ENCODE measurements around the gene TBC1D3B.
"Not testable (repeated sequence)": the region's sequence is repeated elsewhere in the genome, so short reads cannot be mapped to it uniquely, and the experiment has no call there.

TBC1D3B gene

GRCh38 chr17:36176536-36176935 lies at the start of gene TBC1D3B:
TSS of gene TBC1D3B (minus strand) at chr17:36176636. CDS start at chr17:36175050, 1,586 bp downstream.
- H4K20me1 ChIP-seq (ENCODE audit: control insufficient read depth, insufficient read depth, low read depth, low read length); H3K27me3 ChIP-seq (ENCODE audit: control insufficient read depth, low read length); H3K9me3 ChIP-seq (ENCODE audit: control insufficient read depth, insufficient read depth, low read length); H3K4me1 ChIP-seq (ENCODE audit: control insufficient read depth, low read length); H3F3A ChIP-seq (ENCODE audit: control insufficient read depth, insufficient read depth); H3K4me3 ChIP-seq (ENCODE audit: low read length); H3K4me2 ChIP-seq (ENCODE audit: low read length); H3K9me2 ChIP-seq (replicated peaks; ENCODE audit: control insufficient read depth, low read length); H3K36me3 ChIP-seq (ENCODE audit: control insufficient read depth, low read length); H3K27ac ChIP-seq (ENCODE audit: low read depth, low read length); H3K79me2 ChIP-seq (ENCODE audit: control insufficient read depth, low read length): not testable (repeated sequence)

- not testable (repeated sequence) for H3K79me2 ChIP-seq (ENCODE audit: control insufficient read depth, low read length); H3K27me3 ChIP-seq (ENCODE audit: control insufficient read depth, low read length); H3K9me2 ChIP-seq (replicated peaks; ENCODE audit: control insufficient read depth, low read length); H3K4me2 ChIP-seq (ENCODE audit: low read length); H3K4me1 ChIP-seq (ENCODE audit: control insufficient read depth, low read length); H4K20me1 ChIP-seq (ENCODE audit: control insufficient read depth, insufficient read depth, low read depth, low read length); H3K27ac ChIP-seq (ENCODE audit: low read depth, low read length); H3K9me3 ChIP-seq (ENCODE audit: control insufficient read depth, insufficient read depth, low read length); H3K36me3 ChIP-seq (ENCODE audit: control insufficient read depth, low read length); H3F3A ChIP-seq (ENCODE audit: control insufficient read depth, insufficient read depth); H3K4me3 ChIP-seq (ENCODE audit: low read length)
Observed at GRCh38 chr17:36222967-36223366, 46.5 kb upstream of the TBC1D3B start.

- not testable (repeated sequence) for H3K9me2 ChIP-seq (replicated peaks; ENCODE audit: control insufficient read depth, low read length)
Observed at GRCh38 chr17:36221581-36222100, 45.2 kb upstream of the TBC1D3B start.

GRCh38 chr17:36220737-36221580 lies 44.5 kb upstream of the TBC1D3B start:
- not testable (repeated sequence) for H3K27ac ChIP-seq (ENCODE audit: low read depth, low read length); H3K4me1 ChIP-seq (ENCODE audit: control insufficient read depth, low read length); H3K79me2 ChIP-seq (ENCODE audit: control insufficient read depth, low read length); H3K36me3 ChIP-seq (ENCODE audit: control insufficient read depth, low read length); H3K4me2 ChIP-seq (ENCODE audit: low read length); H3K4me3 ChIP-seq (ENCODE audit: low read length); H4K20me1 ChIP-seq (ENCODE audit: control insufficient read depth, insufficient read depth, low read depth, low read length); H3K27me3 ChIP-seq (ENCODE audit: control insufficient read depth, low read length); H3K9me3 ChIP-seq (ENCODE audit: control insufficient read depth, insufficient read depth, low read length); H3F3A ChIP-seq (ENCODE audit: control insufficient read depth, insufficient read depth); H3K9me2 ChIP-seq (replicated peaks; ENCODE audit: control insufficient read depth, low read length)

More at GRCh38 chr17:36221581-36222100, 45.2 kb upstream of the TBC1D3B start:
- H3K79me2 ChIP-seq (ENCODE audit: control insufficient read depth, low read length); H3K27ac ChIP-seq (ENCODE audit: low read depth, low read length); H3K27me3 ChIP-seq (ENCODE audit: control insufficient read depth, low read length); H3K36me3 ChIP-seq (ENCODE audit: control insufficient read depth, low read length); H3K4me1 ChIP-seq (ENCODE audit: control insufficient read depth, low read length); H3K4me3 ChIP-seq (ENCODE audit: low read length); H3K9me3 ChIP-seq (ENCODE audit: control insufficient read depth, insufficient read depth, low read length); H4K20me1 ChIP-seq (ENCODE audit: control insufficient read depth, insufficient read depth, low read depth, low read length); H3F3A ChIP-seq (ENCODE audit: control insufficient read depth, insufficient read depth); H3K4me2 ChIP-seq (ENCODE audit: low read length): not testable (repeated sequence)

GRCh38 chr17:36219556-36219955 lies 43.1 kb upstream of the TBC1D3B start:
- H3K36me3 ChIP-seq (ENCODE audit: control insufficient read depth, low read length); H3K79me2 ChIP-seq (ENCODE audit: control insufficient read depth, low read length); H3K4me2 ChIP-seq (ENCODE audit: low read length); H3F3A ChIP-seq (ENCODE audit: control insufficient read depth, insufficient read depth); H3K27ac ChIP-seq (ENCODE audit: low read depth, low read length); H3K27me3 ChIP-seq (ENCODE audit: control insufficient read depth, low read length); H3K9me2 ChIP-seq (replicated peaks; ENCODE audit: control insufficient read depth, low read length); H3K4me3 ChIP-seq (ENCODE audit: low read length); H3K4me1 ChIP-seq (ENCODE audit: control insufficient read depth, low read length); H3K9me3 ChIP-seq (ENCODE audit: control insufficient read depth, insufficient read depth, low read length); H4K20me1 ChIP-seq (ENCODE audit: control insufficient read depth, insufficient read depth, low read depth, low read length): not testable (repeated sequence)

GRCh38 chr17:36215406-36216308 lies 39.2 kb upstream of the TBC1D3B start:
- H3K79me2 ChIP-seq (ENCODE audit: control insufficient read depth, low read length); H3K4me3 ChIP-seq (ENCODE audit: low read length); H4K20me1 ChIP-seq (ENCODE audit: control insufficient read depth, insufficient read depth, low read depth, low read length); H3K4me2 ChIP-seq (ENCODE audit: low read length); H3F3A ChIP-seq (ENCODE audit: control insufficient read depth, insufficient read depth); H3K9me2 ChIP-seq (replicated peaks; ENCODE audit: control insufficient read depth, low read length); H3K9me3 ChIP-seq (ENCODE audit: control insufficient read depth, insufficient read depth, low read length); H3K27ac ChIP-seq (ENCODE audit: low read depth, low read length); H3K27me3 ChIP-seq (ENCODE audit: control insufficient read depth, low read length); H3K36me3 ChIP-seq (ENCODE audit: control insufficient read depth, low read length): not testable (repeated sequence)
- H3K4me1 ChIP-seq (ENCODE audit: control insufficient read depth, low read length), result peaks cover 17% of the 10 kb centered on the region

All from DOHH2 (cell line).